HG03575 (cell line): Measurements from ENCODE around the gene AFF3.
"Not testable (repeated sequence)": the region's sequence is repeated elsewhere in the genome, so short reads cannot be mapped to it uniquely, and the experiment has no call there.

Experiments used
- ATAC-seq: cut with Tn5 transposase; IDR thresholded peaks from one replicate; pipeline ENCODE4 v1.9.1; 2021; ENCODE audit not compliant: unreplicated experiment, insufficient number of reproducible peaks, low FRiP score; ENCODE audit errors: extremely low read depth

Gene AFF3

DNA sequence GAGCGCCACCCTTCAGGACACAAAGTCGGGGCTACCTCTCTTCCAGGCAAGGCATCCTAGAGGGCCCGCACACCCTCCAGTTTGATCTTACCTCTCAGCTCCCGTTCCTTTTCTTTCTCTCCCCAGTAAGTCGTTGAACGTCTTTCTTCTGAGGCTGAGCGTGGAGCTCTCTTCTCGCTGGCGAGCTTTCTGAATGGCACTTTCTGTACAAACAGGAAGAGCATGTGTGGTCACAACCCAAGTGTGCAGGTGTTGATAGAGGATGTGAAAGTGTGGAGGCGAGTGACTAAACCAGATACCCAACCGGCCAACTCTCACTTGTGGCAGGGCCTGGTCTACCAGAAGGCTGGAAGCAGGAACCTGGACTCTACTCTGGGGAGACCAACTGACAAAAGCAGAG lies at the start of gene AFF3:
AFF3 (minus strand) TSS at position 198 of the 400 bp plus-strand sequence. CDS start 38,136 bp downstream, outside the sequence.
- peak; percentile 97 for ATAC-seq

DNA sequence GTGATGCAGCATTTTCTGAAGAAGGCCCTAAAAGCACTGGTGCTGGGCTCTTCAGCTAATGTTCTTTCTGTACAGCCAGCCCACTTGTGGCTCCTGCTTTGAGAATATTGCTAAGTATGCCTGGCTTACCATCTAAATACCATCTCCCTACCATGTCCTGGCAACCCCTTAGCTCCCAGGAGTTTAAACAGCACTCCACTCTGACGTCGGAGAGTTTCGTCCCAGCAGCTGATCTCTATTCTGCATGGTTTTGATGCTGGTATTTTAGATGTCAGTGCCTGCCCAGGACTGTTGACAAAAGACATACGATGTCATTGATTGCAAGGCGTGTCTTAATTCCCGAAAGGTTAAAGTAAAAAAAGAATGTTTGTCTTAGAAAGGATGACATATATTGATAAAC lies 47.0 kb upstream of the AFF3 start:
- no peak for ATAC-seq

DNA sequence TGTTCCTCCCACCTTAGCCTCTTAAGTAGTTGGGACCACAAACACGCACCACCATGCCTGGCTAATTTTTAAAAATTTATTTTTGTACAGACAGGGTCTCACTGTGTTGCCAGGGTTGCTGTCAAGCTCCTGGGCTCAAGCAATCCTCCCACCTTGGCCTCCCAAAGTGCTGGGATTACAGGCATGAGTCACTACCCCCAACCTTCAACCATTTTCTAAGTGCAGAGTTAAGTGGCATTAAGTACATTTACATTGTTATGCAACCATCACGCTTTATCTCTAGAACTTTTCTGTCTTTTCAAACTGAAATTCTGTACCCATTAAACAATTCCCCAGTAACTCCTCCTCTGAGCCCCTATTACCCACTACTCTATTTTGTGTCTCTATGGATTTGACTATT lies 45.9 kb upstream of the AFF3 start:
- no peak for ATAC-seq

GRCh38 chr2:100186126-100186525 lies 43.7 kb upstream of the AFF3 start:
- ATAC-seq, result no peak

DNA sequence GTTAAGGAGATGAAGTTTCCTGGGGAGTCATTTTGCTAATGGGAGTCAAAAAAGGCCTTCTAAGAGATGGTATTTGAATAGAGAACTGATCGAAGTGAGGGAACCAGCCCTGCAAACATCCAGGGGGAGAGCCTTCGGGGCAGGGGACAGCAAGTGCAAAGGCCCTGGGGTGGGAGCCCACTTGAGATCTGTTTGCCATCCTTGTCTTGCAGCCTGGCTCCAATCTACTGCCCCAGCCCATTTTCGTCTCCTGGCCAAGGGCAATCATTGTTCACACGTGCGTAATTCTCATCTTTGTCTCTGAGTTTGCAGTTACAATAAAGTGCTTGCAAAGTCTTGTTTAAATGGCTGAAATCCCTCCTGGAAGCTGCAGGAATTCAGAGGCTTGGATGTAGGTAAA lies 43.1 kb upstream of the AFF3 start:
- no peak for ATAC-seq

GRCh38 chr2:100185105-100185504 lies 42.7 kb upstream of the AFF3 start:
- ATAC-seq, result no peak

GRCh38 chr2:100184055-100184737 lies 41.8 kb upstream of the AFF3 start:
- no peak for ATAC-seq

- no peak for ATAC-seq
These were observed 40.3 kb upstream of the AFF3 start for GRCh38 chr2:100182494-100183361.

GRCh38 chr2:100180503-100180902 lies 38.1 kb upstream of the AFF3 start:
- no peak for ATAC-seq

GRCh38 chr2:100179806-100180205 lies 37.4 kb upstream of the AFF3 start:
- no peak for ATAC-seq

GRCh38 chr2:100178864-100179263 lies 36.5 kb upstream of the AFF3 start:
- no peak for ATAC-seq

DNA sequence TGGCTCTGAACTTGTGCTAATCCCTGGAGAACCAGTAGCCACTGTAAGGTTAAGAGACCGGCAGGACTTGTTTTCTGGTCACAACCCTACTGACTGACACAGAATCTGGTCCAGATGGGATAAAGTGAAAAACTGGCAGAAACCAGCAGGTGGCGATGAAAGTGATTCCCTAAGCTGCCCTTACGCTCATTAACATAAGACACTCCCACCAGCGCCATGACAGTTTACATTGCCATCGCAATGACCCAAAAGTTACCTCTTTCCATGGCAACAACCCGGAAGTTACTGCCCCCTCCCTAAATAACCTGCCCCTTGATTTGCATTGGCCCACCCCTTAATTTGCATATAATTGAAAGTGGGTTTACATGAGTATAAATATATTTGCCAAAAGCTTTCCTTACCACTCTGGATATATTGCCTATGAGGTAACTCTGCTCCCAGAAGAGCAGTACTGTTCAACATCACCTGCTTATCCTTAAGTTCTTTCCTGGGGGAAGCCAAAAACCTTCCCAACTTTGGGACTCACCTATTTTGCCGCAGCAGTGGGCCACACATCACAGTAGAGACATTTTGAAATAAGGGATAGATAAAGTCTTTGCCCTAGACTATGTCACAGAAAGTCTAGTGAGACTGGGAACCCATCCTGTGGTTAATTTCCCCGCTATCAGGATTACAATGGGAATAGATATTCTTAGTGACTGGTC lies 35.8 kb upstream of the AFF3 start:
- ATAC-seq, result no peak

- ATAC-seq, result no peak
These were observed 34.5 kb upstream of the AFF3 start for GRCh38 chr2:100176925-100177324.

GRCh38 chr2:100174026-100174431 lies 31.6 kb upstream of the AFF3 start:
- ATAC-seq, result no peak

DNA sequence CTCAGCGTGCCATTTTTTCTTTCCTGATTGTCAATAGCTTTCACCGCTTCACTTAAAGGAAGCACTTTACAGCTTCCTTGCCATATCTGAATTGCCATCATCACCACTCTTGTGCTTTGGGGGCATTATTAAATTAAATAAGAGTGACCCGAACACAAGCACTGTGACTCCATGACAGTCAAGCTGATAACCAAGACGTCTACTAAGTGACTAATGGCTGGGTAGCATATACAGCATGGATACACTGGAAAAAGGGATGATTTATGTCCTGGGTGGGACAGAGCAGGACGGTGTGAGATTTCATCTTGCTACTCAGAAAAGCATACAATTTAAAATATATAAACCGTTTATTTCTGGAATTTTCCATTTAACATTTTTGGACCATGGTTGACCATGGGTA lies 24.3 kb upstream of the AFF3 start:
- no peak for ATAC-seq

DNA sequence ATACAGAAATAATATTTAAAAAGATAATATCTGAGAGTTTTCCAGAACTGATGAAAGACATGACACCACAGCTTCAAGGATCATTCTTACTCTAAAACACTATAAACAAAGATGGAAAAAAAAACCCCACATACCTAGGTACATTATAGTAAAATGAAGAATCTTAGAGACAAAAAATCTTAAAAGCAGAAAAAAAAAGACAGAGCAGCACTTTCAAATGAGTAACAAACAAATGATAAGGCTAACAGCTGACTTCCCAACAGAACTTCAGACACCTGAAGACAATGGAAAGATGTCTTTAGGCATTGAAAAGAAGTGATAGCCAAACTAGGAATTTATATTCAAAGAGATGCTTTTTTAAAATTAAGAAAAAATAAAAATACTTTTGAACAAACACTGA lies 21.2 kb upstream of the AFF3 start:
- no peak for ATAC-seq

DNA sequence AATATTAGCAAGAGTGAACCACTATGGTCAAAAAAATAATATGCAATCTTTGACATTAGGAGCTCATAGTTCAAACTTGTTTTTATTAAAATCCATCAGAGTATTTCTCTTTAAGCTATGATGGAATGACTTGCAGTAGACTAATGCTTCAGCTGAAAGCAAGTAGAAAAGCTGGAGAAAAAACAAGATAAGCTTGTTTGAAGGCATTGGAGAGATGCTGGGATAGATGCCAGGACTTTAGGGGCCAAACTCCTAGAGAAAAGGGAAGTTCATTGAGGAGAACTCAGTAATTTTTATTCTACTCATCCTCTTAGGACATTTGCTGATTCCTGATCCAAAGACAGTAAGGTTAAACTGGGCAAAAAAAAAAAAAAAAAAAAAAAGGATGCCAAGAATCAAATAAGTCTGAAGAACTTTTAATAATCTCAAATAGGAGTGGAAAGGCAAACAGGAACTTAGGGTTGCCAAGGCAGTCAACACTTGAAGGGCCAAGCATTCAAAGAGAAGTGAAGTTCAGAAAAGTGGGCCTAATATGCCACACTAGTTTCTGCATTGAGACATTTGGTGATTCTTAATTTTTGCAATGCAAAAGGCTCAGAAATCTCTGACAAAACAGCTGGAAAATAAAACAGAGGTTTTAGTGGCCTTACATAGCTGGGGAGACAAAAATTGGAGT lies 19.7 kb upstream of the AFF3 start:
- ATAC-seq, result no peak

GRCh38 chr2:100160396-100160795 lies 18.0 kb upstream of the AFF3 start:
- no peak for ATAC-seq

GRCh38 chr2:100151832-100152231 lies 9.4 kb upstream of the AFF3 start:
- ATAC-seq, result not testable (repeated sequence)
